Ishikawa (cell line): Measurements from ENCODE around the gene ALOX5.

Experiments used
- CEBPB ChIP-seq: IDR thresholded peaks from 2 replicates; pipeline ENCODE4 v1.6.1; 2012
- CREB1 ChIP-seq: IDR thresholded peaks from 2 replicates; pipeline ENCODE4 v1.6.1; 2012; ENCODE audit warnings: low read depth
- EGR1 ChIP-seq: IDR thresholded peaks from 2 replicates; pipeline ENCODE4 v1.6.1; 2012
- EP300 ChIP-seq: IDR thresholded peaks from 2 replicates; pipeline ENCODE4 v1.6.1; 2012; ENCODE audit warnings: borderline replicate concordance
- FOXM1 ChIP-seq: IDR thresholded peaks from 2 replicates; pipeline ENCODE4 v1.6.1; 2012; ENCODE audit warnings: low read depth, borderline replicate concordance
- MAX ChIP-seq: IDR thresholded peaks from 2 replicates; pipeline ENCODE4 v1.6.1; 2012
- NFIC ChIP-seq: IDR thresholded peaks from 2 replicates; pipeline ENCODE4 v1.6.1; 2012
- RAD21 ChIP-seq: IDR thresholded peaks from 2 replicates; pipeline ENCODE4 v1.6.1; 2012; ENCODE audit warnings: low read depth
- REST ChIP-seq: IDR thresholded peaks from 2 replicates; pipeline ENCODE4 v1.6.1; 2012; ENCODE audit warnings: low read depth, mild to moderate bottlenecking
- TAF1 ChIP-seq: IDR thresholded peaks from 2 replicates; pipeline ENCODE4 v1.6.1; 2012; ENCODE audit warnings: low read depth, mild to moderate bottlenecking
- TCF12 ChIP-seq: IDR thresholded peaks from 2 replicates; pipeline ENCODE4 v1.6.1; 2012; ENCODE audit warnings: low read depth
- TEAD4 ChIP-seq: IDR thresholded peaks from 2 replicates; pipeline ENCODE4 v1.6.1; 2012
- USF1 ChIP-seq: IDR thresholded peaks from 2 replicates; pipeline ENCODE4 v1.6.1; 2012
- YY1 ChIP-seq: IDR thresholded peaks from 2 replicates; pipeline ENCODE4 v1.6.1; 2012; ENCODE audit warnings: low read depth
- ZBTB7A ChIP-seq: IDR thresholded peaks from 2 replicates; pipeline ENCODE4 v1.6.1; 2012; ENCODE audit warnings: low read depth

Gene ALOX5

GRCh38 chr10:45456233-45456632, 82.2 kb downstream of the ALOX5 start:
- TF ChIP-seq CEBPB (no peak), FOXM1 (no peak), ZBTB7A (no peak), TEAD4 (no peak), USF1 (no peak), YY1 (no peak), TCF12 (no peak), EP300 (no peak), RAD21 (no peak), NFIC (no peak), MAX (no peak), REST (no peak), EGR1 (no peak), TAF1 (no peak), CREB1 (no peak)

GRCh38 chr10:45456822-45457221, 82.8 kb downstream of the ALOX5 start:
- TF ChIP-seq MAX (no peak), CEBPB (no peak), YY1 (no peak), TEAD4 (no peak), RAD21 (no peak), EGR1 (no peak), REST (no peak), TAF1 (no peak), TCF12 (no peak), FOXM1 (no peak), NFIC (no peak), EP300 (no peak), CREB1 (no peak), ZBTB7A (no peak)

- TF ChIP-seq NFIC (no peak), FOXM1 (no peak), CREB1 (no peak), CEBPB (no peak)
Measured at GRCh38 chr10:45457487-45457886, 83.5 kb downstream of the ALOX5 start.

- TF ChIP-seq EGR1 (no peak), TEAD4 (no peak), REST (no peak), YY1 (no peak), MAX (no peak), NFIC (no peak)
Measured at GRCh38 chr10:45460235-45460878, 86.3 kb downstream of the ALOX5 start.

- no peak for TF ChIP-seq CEBPB
- no peak for TF ChIP-seq YY1
- TF ChIP-seq EGR1: no peak
- no peak for TF ChIP-seq REST
- TF ChIP-seq CREB1: no peak
- TF ChIP-seq RAD21: no peak
- TF ChIP-seq EP300: no peak
- no peak for TF ChIP-seq FOXM1
- TF ChIP-seq MAX: no peak
- no peak for TF ChIP-seq USF1
- no peak for TF ChIP-seq TEAD4
- TF ChIP-seq TAF1: no peak
- TF ChIP-seq TCF12: no peak
- no peak for TF ChIP-seq NFIC
- no peak for TF ChIP-seq ZBTB7A
Measured at GRCh38 chr10:45461034-45461433, 87.0 kb downstream of the ALOX5 start.
